Measurements from ENCODE around the gene GAREM1. TPM values are rescaled to one million over a fixed set of nuclear protein-coding genes. Genes with fewer than 3 reads are reported as not detected.

The GAREM1 gene
- total and polyA plus RNA-seq, 2 donors (not counting 3 experiments of a cell fraction or from before 2014, with no cell fraction given): 0.69 to 1.0 TPM

- Histone ChIP-seq H3K4me3 (replicated peaks in 1 of 3; ENCODE audit: insufficient read depth in 1 of 3, low read depth in 1 of 3, low read length in 3 of 3) (no peak overlapping the region), H4K20me1 (replicated peaks; ENCODE audit: control insufficient read depth, extremely low read depth, insufficient read depth, low read length) (no peaks in the 10 kb centered on the region), H3K27ac (ENCODE audit: insufficient read depth, low read depth, low read length) (no peak overlapping the region), H3K79me2 (ENCODE audit: control insufficient read depth, insufficient read depth, low read length) (no peaks in the 10 kb centered on the region), H2AFZ (ENCODE audit: low read depth, low read length) (no peak overlapping the region), H3K4me1 (ENCODE audit: control insufficient read depth, extremely low read depth, insufficient read depth, low read length) (no peaks in the 10 kb centered on the region), H3K27me3 (ENCODE audit: control insufficient read depth in 2 of 2, insufficient read depth in 2 of 2, low read length in 2 of 2) (peaks cover 0 to 4% of the 10 kb centered on the region in 2 experiments), H3K9me1 (replicated peaks; ENCODE audit: control insufficient read depth, extremely low read depth, insufficient read depth, low read length) (no peaks in the 10 kb centered on the region), H3K36me3 (ENCODE audit: control insufficient read depth in 2 of 2, extremely low read depth in 1 of 2, insufficient read depth in 2 of 2, low read length in 2 of 2) (no peaks in the 10 kb centered on the region), H3K4me2 (ENCODE audit: insufficient read depth, low read length) (no peak overlapping the region), H3K9me3 (replicated peaks; ENCODE audit: control insufficient read depth, insufficient read depth, low read length) (no peaks in the 10 kb centered on the region), H3K9ac (replicated peaks; ENCODE audit: extremely low read depth, insufficient read depth, low read length) (no peak overlapping the region)
- intact Hi-C loops (cut with micrococcal nuclease): no loop called here
- FAIRE-seq (no peak), DNase-seq (ENCODE audit: low read depth, low spot score) (no peak)
- no TSS peak for BruUV-seq (replicated peaks)
- dilution Hi-C loops (cut with MboI; ENCODE audit: extremely low pct_ligation_motif_present, low sequenced_read_pairs): no loop called here
- POLR2A ChIA-PET: no interaction called here
- TF ChIP-seq JUN (IDR thresholded peaks at IDR 0.05; ENCODE audit: borderline replicate concordance, insufficient read depth, insufficient read length, low read depth) (no peak), MYC (IDR thresholded peaks at IDR 0.05; ENCODE audit: low read depth, low read length) (no peak), MAX (IDR thresholded peaks at IDR 0.05; ENCODE audit: insufficient read depth, insufficient read length) (no peak), FOS (IDR thresholded peaks at IDR 0.05; ENCODE audit: borderline replicate concordance, insufficient read depth, low read length) (no peak), POLR2A (IDR thresholded peaks at IDR 0.05; ENCODE audit: low read depth, low read length) (no peak), POLR2AphosphoS5 (IDR thresholded peaks at IDR 0.05; ENCODE audit: insufficient read depth, low read depth, low read length) (no peak)
- CTCF ChIA-PET: interaction anchor here (0.9 to 1.2 kb wide), 2 partner anchors 12 to 14 kb away, joined by 3 read pairs; no protein-coding TSS in a partner anchor
Observed at GRCh38 chr18:32427084-32427900, 43.4 kb downstream of the GAREM1 start.

- POLR2A ChIA-PET: no interaction called here
- DNase-seq (ENCODE audit: low read depth, low spot score) (peak; percentile 3), FAIRE-seq (peak; percentile 21)
- no peak overlapping the region for H3K4me2 ChIP-seq (ENCODE audit: insufficient read depth, low read length)
- CTCF ChIA-PET: interaction anchor here (1.7 kb wide), 1 partner anchor 136 kb away, joined by 5 read pairs; no protein-coding TSS in a partner anchor
- H3K9ac ChIP-seq (replicated peaks; ENCODE audit: extremely low read depth, insufficient read depth, low read length): no peak overlapping the region
- H2AFZ ChIP-seq (ENCODE audit: low read depth, low read length): no peak overlapping the region
- TF ChIP-seq FOS (IDR thresholded peaks at IDR 0.05; ENCODE audit: borderline replicate concordance, insufficient read depth, low read length): peak; percentile 30
- no peak for TF ChIP-seq GATA2 (IDR thresholded peaks at IDR 0.05; ENCODE audit: insufficient read depth, insufficient read length, low read depth, low read length)
- intact Hi-C loops (cut with micrococcal nuclease): no loop called here
- no peak overlapping the region for H3K27ac ChIP-seq (ENCODE audit: insufficient read depth, low read depth, low read length)
- H4K20me1 ChIP-seq (replicated peaks; ENCODE audit: control insufficient read depth, extremely low read depth, insufficient read depth, low read length): no peaks in the 10 kb centered on the region
- H3K4me3 ChIP-seq (replicated peaks in 1 of 3; ENCODE audit: insufficient read depth in 1 of 3, low read depth in 1 of 3, low read length in 3 of 3): no peak overlapping the region
- H3K36me3 ChIP-seq (ENCODE audit: control insufficient read depth in 2 of 2, extremely low read depth in 1 of 2, insufficient read depth in 2 of 2, low read length in 2 of 2): no peaks in the 10 kb centered on the region
- dilution Hi-C loops (cut with MboI; ENCODE audit: extremely low pct_ligation_motif_present, low sequenced_read_pairs): no loop called here
- BruUV-seq (replicated peaks): no TSS peak
- no peaks in the 10 kb centered on the region for H3K9me1 ChIP-seq (replicated peaks; ENCODE audit: control insufficient read depth, extremely low read depth, insufficient read depth, low read length)
- H3K79me2 ChIP-seq (ENCODE audit: control insufficient read depth, insufficient read depth, low read length): no peaks in the 10 kb centered on the region
- no peaks in the 10 kb centered on the region for H3K9me3 ChIP-seq (replicated peaks; ENCODE audit: control insufficient read depth, insufficient read depth, low read length)
- peaks cover 0 to 1% of the 10 kb centered on the region in 2 experiments for H3K27me3 ChIP-seq (ENCODE audit: control insufficient read depth in 2 of 2, insufficient read depth in 2 of 2, low read length in 2 of 2)
- no peaks in the 10 kb centered on the region for H3K4me1 ChIP-seq (ENCODE audit: control insufficient read depth, extremely low read depth, insufficient read depth, low read length)
Observed at GRCh38 chr18:32425466-32425865, 45.2 kb downstream of the GAREM1 start.

Measured in endothelial cell of umbilical vein (primary cell).